SK-N-SH (cell line): Measurements from ENCODE around the gene ABHD1. TPM values are rescaled to one million over a fixed set of nuclear protein-coding genes. Genes with fewer than 3 reads are reported as not detected.
A peak's percentile ranks its signal among the peaks of the same experiment; 100 is the strongest.

Source experiments
- CTCF ChIA-PET: fragments of 300-600, 350-600 bp; formaldehyde crosslinking; extraction: SDS; loops from one replicate; lab custom pipeline; 2021; lab: Yijun Ruan, JAX
- POLR2A ChIA-PET: fragments of 350-600 bp; sonication (Branson Sonifier 250); formaldehyde crosslinking; extraction: SDS; loops from one replicate; lab custom pipeline; 2020; ENCODE audit warnings: antibody characterized with exemption, inconsistent platforms; lab: Yijun Ruan, JAX
- DNase-seq: peaks from one replicate; pipeline ENCODE4 v3.0.0; 2012
- H2AFZ ChIP-seq: fragments of 200-600 bp; sonication (generic); 2 replicates; pipeline ENCODE4 v1.8.1; 2016; ENCODE audit warnings: antibody characterized with exemption, mild to moderate bottlenecking, low read depth
- H3F3A ChIP-seq: fragments of 200-600 bp; sonication (generic); replicated peaks from 2 replicates; pipeline ENCODE3; 2016; ENCODE audit warnings: antibody characterized with exemption, mild to moderate bottlenecking; ENCODE audit not compliant: insufficient read depth
- H3K27ac ChIP-seq, 2 experiments: fragments of 200-500 bp in 1 of 2; fragments of 200-600 bp in 1 of 2; sonication (Bioruptor generic) in 1 of 2; sonication (generic), shearing (Covaris generic) in 1 of 2; 2 replicates each; pipeline versions ENCODE4 v1.5.1 to v1.6.1; 2014 to 2016; ENCODE audit warnings: low read depth in 2 of 2, inconsistent platforms in 1 of 2, low read length in 1 of 2, mild to moderate bottlenecking in 1 of 2, mixed read lengths in 1 of 2
- H3K27me3 ChIP-seq: fragments of 200-600 bp; sonication (generic), shearing (Covaris generic); 2 replicates; pipeline ENCODE4 v1.6.1; 2016; ENCODE audit warnings: mixed run types; ENCODE audit not compliant: insufficient read depth
- H3K36me3 ChIP-seq, 2 experiments: fragments of 200-500 bp in 1 of 2; fragments of 200-600 bp in 1 of 2; sonication (Bioruptor generic) in 1 of 2; sonication (generic) in 1 of 2; replicated peaks in 1 of 2; 2 replicates each; pipeline versions ENCODE3 to v1.5.1; 2014 to 2016; ENCODE audit warnings: low read length in 1 of 2, mild to moderate bottlenecking in 1 of 2; ENCODE audit not compliant: insufficient read depth in 2 of 2, control insufficient read depth in 1 of 2
- H3K4me1 ChIP-seq, 2 experiments: fragments of 200-500 bp in 1 of 2; fragments of 200-600 bp in 1 of 2; sonication (Bioruptor generic) in 1 of 2; sonication (generic), shearing (Covaris generic) in 1 of 2; 2 replicates each; pipeline versions ENCODE4 v1.5.1 to v1.6.1; 2014 to 2016; ENCODE audit warnings: low read depth in 1 of 2, low read length in 1 of 2, mixed run types in 1 of 2; ENCODE audit not compliant: insufficient read depth in 2 of 2, control insufficient read depth in 1 of 2
- H3K4me2 ChIP-seq: fragments of 200-600 bp; sonication (generic), shearing (Covaris generic); 2 replicates; pipeline ENCODE4 v1.6.1; 2017; ENCODE audit warnings: mixed run types
- H3K4me3 ChIP-seq, 2 experiments: fragments of 200-500 bp in 1 of 2; fragments of 200-600 bp in 1 of 2; sonication (Bioruptor generic) in 1 of 2; sonication (generic), shearing (Covaris generic) in 1 of 2; 2 replicates each; pipeline versions ENCODE4 v1.5.1 to v1.8.1; 2014 to 2016; ENCODE audit warnings: low read depth in 2 of 2, inconsistent platforms in 1 of 2, low read length in 1 of 2, mild to moderate bottlenecking in 1 of 2, mixed read lengths in 1 of 2, moderate library complexity in 1 of 2
- H3K79me2 ChIP-seq: fragments of 200-600 bp; sonication (generic); 2 replicates; pipeline ENCODE4 v1.8.1; 2017; ENCODE audit warnings: mild to moderate bottlenecking; ENCODE audit not compliant: insufficient read depth
- H3K9ac ChIP-seq: fragments of 200-600 bp; sonication (generic); 2 replicates; pipeline ENCODE4 v1.6.1; 2017; ENCODE audit warnings: mixed run types
- H3K9me2 ChIP-seq: fragments of 200-600 bp; sonication (generic); 2 replicates; pipeline ENCODE4 v1.6.1; 2017; ENCODE audit warnings: mixed run types
- H3K9me3 ChIP-seq: fragments of 200-600 bp; sonication (generic); 2 replicates; pipeline ENCODE4 v1.6.1; 2017; ENCODE audit warnings: mixed run types, mild to moderate bottlenecking, moderate library complexity
- H4K20me1 ChIP-seq: fragments of 200-600 bp; sonication (generic); 2 replicates; pipeline ENCODE4 v1.6.1; 2017; ENCODE audit warnings: mild to moderate bottlenecking, mixed run types; ENCODE audit not compliant: insufficient read depth
- ELF1 ChIP-seq: IDR thresholded peaks from 2 replicates; pipeline ENCODE4 v1.4.0; 2012
- EP300 ChIP-seq, 2 experiments: IDR thresholded peaks; 2 replicates each; pipeline versions ENCODE4 v1.4.0 to v1.6.1; 2012; ENCODE audit warnings: borderline replicate concordance in 1 of 2, low read depth in 1 of 2, low read length in 1 of 2
- FOXJ3 ChIP-seq: sonication (generic); formaldehyde crosslinking; IDR thresholded peaks from 2 replicates; pipeline ENCODE4 v1.5.1; 2020; ENCODE audit warnings: mild to moderate bottlenecking, missing genetic modification reagents
- NFIC ChIP-seq: IDR thresholded peaks from 2 replicates; pipeline ENCODE4 v1.4.0; 2012; ENCODE audit warnings: borderline replicate concordance
- NRF1 ChIP-seq: IDR thresholded peaks from 2 replicates; pipeline ENCODE4 v1.6.1; 2012; ENCODE audit warnings: low read depth, mild to moderate bottlenecking, low read length
- POLR2AphosphoS5 ChIP-seq: IDR thresholded peaks from 2 replicates; pipeline ENCODE4 v1.6.1; 2012; ENCODE audit warnings: low read depth, low read length
- RCOR1 ChIP-seq: fragments of 150-350 bp; IDR thresholded peaks from 2 replicates; pipeline ENCODE4 v1.6.1; 2017; ENCODE audit warnings: antibody characterized with exemption, low read length
- RFX5 ChIP-seq: IDR thresholded peaks from 2 replicates; pipeline ENCODE4 v1.6.1; 2012; ENCODE audit warnings: mild to moderate bottlenecking, improper control_type of control experiment, low read length
- SIN3A ChIP-seq: IDR thresholded peaks from 2 replicates; pipeline ENCODE4 v1.6.1; 2012; ENCODE audit warnings: low read depth, mild to moderate bottlenecking, low read length, moderate library complexity, borderline replicate concordance
- SMC3 ChIP-seq: IDR thresholded peaks from 2 replicates; pipeline ENCODE4 v1.6.1; 2012; ENCODE audit warnings: low read depth, low read length, improper control_type of control experiment
- TCF12 ChIP-seq: IDR thresholded peaks from 2 replicates; pipeline ENCODE4 v1.4.0; 2012
- TEAD4 ChIP-seq: IDR thresholded peaks from 2 replicates; pipeline ENCODE4 v1.4.0; 2012; ENCODE audit warnings: mild to moderate bottlenecking, borderline replicate concordance; ENCODE audit not compliant: insufficient read depth
- WGBS: methylation state at CpG from one replicate; pipeline ENCODE4 v1.1.6; 2017; ENCODE audit warnings: low lambda C conversion rate; 5-methylcytosine and 5-hydroxymethylcytosine counted together
- polyA plus RNA-seq, 3 experiments: library from polyadenylated mRNA; depleted of rRNA; stranded (reverse); fragments of >200 nt; gene quantifications; 2 replicates each; pipeline ENCODE4 v1.2.3, GENCODE V29; 2012
- TF ChIP-seq, protein P1 (sequence below): IDR thresholded peaks from 2 replicates; pipeline ENCODE4 v1.4.0; 2012; ENCODE audit warnings: low read depth, borderline replicate concordance
- TF ChIP-seq, protein P2 (sequence below): IDR thresholded peaks from 2 replicates; pipeline ENCODE4 v1.4.0; 2012; ENCODE audit warnings: low read depth
- TF ChIP-seq, protein P3 (sequence below): IDR thresholded peaks from 2 replicates; pipeline ENCODE4 v1.4.0; 2012; ENCODE audit warnings: low read depth, borderline replicate concordance
- TF ChIP-seq, protein P4 (sequence below): IDR thresholded peaks from 2 replicates; pipeline ENCODE4; 2012
- TF ChIP-seq, protein P5 (sequence below): fragments of 150-350 bp; IDR thresholded peaks from 2 replicates; pipeline ENCODE4 v1.6.1; 2016; ENCODE audit warnings: mild to moderate bottlenecking, low read depth, low read length
- TF ChIP-seq, protein P6 (sequence below): fragments of 200-600 bp; sonication (generic); IDR thresholded peaks from 2 replicates; pipeline ENCODE4 v1.6.1; 2017; ENCODE audit warnings: antibody characterized with exemption, mild to moderate bottlenecking, moderate library complexity

The ABHD1 gene
- polyA plus RNA-seq, 1 of the 3 experiments (the other 2 are of a cell fraction): 3.3 TPM

DNA sequence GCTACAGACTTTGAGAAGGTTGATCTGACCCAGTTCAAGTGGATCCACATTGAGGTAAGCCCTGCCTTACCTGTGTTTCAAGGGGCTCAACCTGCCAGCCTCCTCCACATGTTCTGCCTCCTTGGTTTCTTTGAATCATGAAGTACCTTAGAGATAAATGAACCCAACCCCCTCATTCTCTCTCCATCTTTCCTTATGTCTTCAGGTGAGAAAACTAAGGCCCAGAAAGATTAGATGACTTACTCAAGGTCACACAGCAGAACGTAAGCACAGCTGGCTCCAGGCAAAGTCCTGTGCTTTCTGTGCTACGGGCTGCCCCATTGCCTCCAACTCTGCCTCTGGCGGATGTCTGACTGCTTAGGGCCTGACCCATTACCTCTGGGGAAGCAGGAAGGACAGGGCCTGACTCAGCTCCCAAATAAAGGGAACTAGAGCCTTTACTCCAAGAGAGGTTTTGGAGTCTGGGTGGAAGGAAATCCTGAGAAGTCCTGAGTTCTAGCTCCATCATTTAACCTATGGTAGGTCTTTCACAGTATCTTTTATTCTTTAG lies 26.8 kb upstream of the ABHD1 start (continued):
- TF ChIP-seq, protein P1, sequence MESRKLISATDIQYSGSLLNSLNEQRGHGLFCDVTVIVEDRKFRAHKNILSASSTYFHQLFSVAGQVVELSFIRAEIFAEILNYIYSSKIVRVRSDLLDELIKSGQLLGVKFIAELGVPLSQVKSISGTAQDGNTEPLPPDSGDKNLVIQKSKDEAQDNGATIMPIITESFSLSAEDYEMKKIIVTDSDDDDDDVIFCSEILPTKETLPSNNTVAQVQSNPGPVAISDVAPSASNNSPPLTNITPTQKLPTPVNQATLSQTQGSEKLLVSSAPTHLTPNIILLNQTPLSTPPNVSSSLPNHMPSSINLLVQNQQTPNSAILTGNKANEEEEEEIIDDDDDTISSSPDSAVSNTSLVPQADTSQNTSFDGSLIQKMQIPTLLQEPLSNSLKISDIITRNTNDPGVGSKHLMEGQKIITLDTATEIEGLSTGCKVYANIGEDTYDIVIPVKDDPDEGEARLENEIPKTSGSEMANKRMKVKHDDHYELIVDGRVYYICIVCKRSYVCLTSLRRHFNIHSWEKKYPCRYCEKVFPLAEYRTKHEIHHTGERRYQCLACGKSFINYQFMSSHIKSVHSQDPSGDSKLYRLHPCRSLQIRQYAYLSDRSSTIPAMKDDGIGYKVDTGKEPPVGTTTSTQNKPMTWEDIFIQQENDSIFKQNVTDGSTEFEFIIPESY: no peak

DNA sequence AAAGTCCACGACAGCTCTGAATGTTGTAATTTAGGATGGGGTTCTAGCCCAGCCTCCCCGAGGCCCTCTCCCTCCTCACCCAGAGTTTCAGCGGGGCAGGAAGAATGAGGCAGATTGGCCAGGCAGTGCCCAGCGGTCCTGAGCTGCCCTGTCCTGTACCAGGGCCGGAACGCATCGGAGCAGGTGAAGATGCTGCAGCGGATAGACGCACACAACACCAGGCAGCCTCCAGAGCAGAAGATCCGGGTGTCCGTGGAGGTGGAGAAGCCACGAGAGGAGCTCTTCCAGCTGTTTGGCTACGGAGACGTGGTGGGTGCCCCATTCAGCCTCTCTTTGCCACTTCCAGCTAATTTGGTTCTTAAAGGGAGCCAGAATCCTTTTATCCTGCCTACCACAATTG lies 26.3 kb upstream of the ABHD1 start:
- H3K4me1 ChIP-seq: peaks cover 4 to 21% of the 10 kb centered on the region in 2 experiments; a peak in 2 of 4 replicates
- H3K36me3 ChIP-seq: no peaks in the 10 kb centered on the region
- no peaks in the 10 kb centered on the region for H4K20me1 ChIP-seq
- TF ChIP-seq, protein P2, sequence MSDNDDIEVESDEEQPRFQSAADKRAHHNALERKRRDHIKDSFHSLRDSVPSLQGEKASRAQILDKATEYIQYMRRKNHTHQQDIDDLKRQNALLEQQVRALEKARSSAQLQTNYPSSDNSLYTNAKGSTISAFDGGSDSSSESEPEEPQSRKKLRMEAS: no peak
- TF ChIP-seq SIN3A (no peak), FOXJ3 (CRISPR knock-in tag) (no peak), POLR2AphosphoS5 (no peak), SMC3 (no peak), TEAD4 (no peak), EP300 (IDR thresholded peaks at IDR 0.05; ENCODE audit: borderline replicate concordance in 1 of 2, low read depth in 1 of 2, low read length in 1 of 2) (no peak), RFX5 (no peak), NFIC (no peak), ELF1 (no peak), TCF12 (no peak), RCOR1 (no peak), NRF1 (no peak)
- TF ChIP-seq, protein P3, sequence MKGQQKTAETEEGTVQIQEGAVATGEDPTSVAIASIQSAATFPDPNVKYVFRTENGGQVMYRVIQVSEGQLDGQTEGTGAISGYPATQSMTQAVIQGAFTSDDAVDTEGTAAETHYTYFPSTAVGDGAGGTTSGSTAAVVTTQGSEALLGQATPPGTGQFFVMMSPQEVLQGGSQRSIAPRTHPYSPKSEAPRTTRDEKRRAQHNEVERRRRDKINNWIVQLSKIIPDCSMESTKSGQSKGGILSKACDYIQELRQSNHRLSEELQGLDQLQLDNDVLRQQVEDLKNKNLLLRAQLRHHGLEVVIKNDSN: no peak
- TF ChIP-seq, protein P4, sequence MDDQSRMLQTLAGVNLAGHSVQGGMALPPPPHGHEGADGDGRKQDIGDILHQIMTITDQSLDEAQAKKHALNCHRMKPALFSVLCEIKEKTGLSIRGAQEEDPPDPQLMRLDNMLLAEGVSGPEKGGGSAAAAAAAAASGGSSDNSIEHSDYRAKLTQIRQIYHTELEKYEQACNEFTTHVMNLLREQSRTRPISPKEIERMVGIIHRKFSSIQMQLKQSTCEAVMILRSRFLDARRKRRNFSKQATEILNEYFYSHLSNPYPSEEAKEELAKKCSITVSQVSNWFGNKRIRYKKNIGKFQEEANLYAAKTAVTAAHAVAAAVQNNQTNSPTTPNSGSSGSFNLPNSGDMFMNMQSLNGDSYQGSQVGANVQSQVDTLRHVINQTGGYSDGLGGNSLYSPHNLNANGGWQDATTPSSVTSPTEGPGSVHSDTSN: no peak
- TF ChIP-seq, protein P5, sequence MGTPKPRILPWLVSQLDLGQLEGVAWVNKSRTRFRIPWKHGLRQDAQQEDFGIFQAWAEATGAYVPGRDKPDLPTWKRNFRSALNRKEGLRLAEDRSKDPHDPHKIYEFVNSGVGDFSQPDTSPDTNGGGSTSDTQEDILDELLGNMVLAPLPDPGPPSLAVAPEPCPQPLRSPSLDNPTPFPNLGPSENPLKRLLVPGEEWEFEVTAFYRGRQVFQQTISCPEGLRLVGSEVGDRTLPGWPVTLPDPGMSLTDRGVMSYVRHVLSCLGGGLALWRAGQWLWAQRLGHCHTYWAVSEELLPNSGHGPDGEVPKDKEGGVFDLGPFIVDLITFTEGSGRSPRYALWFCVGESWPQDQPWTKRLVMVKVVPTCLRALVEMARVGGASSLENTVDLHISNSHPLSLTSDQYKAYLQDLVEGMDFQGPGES: no peak
- TF ChIP-seq, protein P6, sequence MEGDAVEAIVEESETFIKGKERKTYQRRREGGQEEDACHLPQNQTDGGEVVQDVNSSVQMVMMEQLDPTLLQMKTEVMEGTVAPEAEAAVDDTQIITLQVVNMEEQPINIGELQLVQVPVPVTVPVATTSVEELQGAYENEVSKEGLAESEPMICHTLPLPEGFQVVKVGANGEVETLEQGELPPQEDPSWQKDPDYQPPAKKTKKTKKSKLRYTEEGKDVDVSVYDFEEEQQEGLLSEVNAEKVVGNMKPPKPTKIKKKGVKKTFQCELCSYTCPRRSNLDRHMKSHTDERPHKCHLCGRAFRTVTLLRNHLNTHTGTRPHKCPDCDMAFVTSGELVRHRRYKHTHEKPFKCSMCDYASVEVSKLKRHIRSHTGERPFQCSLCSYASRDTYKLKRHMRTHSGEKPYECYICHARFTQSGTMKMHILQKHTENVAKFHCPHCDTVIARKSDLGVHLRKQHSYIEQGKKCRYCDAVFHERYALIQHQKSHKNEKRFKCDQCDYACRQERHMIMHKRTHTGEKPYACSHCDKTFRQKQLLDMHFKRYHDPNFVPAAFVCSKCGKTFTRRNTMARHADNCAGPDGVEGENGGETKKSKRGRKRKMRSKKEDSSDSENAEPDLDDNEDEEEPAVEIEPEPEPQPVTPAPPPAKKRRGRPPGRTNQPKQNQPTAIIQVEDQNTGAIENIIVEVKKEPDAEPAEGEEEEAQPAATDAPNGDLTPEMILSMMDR: no peak
- TF ChIP-seq, all 33 proteins: peak for 0
- Histone ChIP-seq H3K4me2 (no peak overlapping the region), H3F3A (no peaks in the 10 kb centered on the region), H3K9me3 (no peaks in the 10 kb centered on the region), H3K9ac (no peak overlapping the region), H2AFZ (no peak overlapping the region), H3K79me2 (no peaks in the 10 kb centered on the region), H3K9me2 (no peaks in the 10 kb centered on the region), H3K4me3 (no peak overlapping the region), H3K27ac (peak overlapping the region in 1 of 2 experiments; percentile 92; a peak in 1 of 4 replicates), H3K27me3 (no peaks in the 10 kb centered on the region)
- ChIA-PET CTCF (interaction anchor here (0.8 to 14.2 kb wide), 26 partner anchors 11 to 251 kb away, joined by 3 to 169 read pairs (median 8); partner anchors contain the start of genes ABHD1, CGREF1, EMILIN1 and KHK), POLR2A (interaction anchor here (0.6 to 2.6 kb wide), 4 partner anchors 10 to 263 kb away, joined by 3 to 14 read pairs (median 3); partner anchors contain the start of genes KHK and UCN)
- DNase-seq: no peak
- WGBS: 89% methylated on average over 14 of the region's 14 CpGs
